GM18498 (cell line): ENCODE data around the gene LRP2.
A peak's percentile ranks its signal among the peaks of the same experiment; 100 is the strongest.

Experiments used
- ATAC-seq: cut with Tn5 transposase; IDR thresholded peaks from one replicate; pipeline ENCODE4 v1.9.1; 2021; ENCODE audit warnings: mild to moderate bottlenecking, moderate library complexity; ENCODE audit not compliant: unreplicated experiment

The LRP2 gene

GRCh38 chr2:169247211-169247610 is 115.1 kb downstream of the LRP2 start:
- no peak for ATAC-seq

GRCh38 chr2:169240405-169240804 is 121.9 kb downstream of the LRP2 start:
- ATAC-seq = no peak

- ATAC-seq = no peak
These were observed 124.4 kb downstream of the LRP2 start for GRCh38 chr2:169237939-169238338.

GRCh38 chr2:169237286-169237685 is 125.0 kb downstream of the LRP2 start:
- ATAC-seq = no peak

GRCh38 chr2:169232551-169233154 is 129.7 kb downstream of the LRP2 start:
- no peak for ATAC-seq

GRCh38 chr2:169230204-169230603 is 132.1 kb downstream of the LRP2 start:
- ATAC-seq = no peak

- no peak for ATAC-seq
These were observed 132.7 kb downstream of the LRP2 start for GRCh38 chr2:169229590-169229989.

- no peak for ATAC-seq
These were observed 136.4 kb downstream of the LRP2 start for GRCh38 chr2:169225906-169226305.

- ATAC-seq = no peak
These were observed 137.0 kb downstream of the LRP2 start for GRCh38 chr2:169225233-169225750.

- peak; percentile 67 for ATAC-seq
These were observed 139.7 kb downstream of the LRP2 start for GRCh38 chr2:169222665-169223064.

- ATAC-seq = no peak
These were observed 140.5 kb downstream of the LRP2 start for GRCh38 chr2:169221745-169222369.

GRCh38 chr2:169210917-169211316 is 151.4 kb downstream of the LRP2 start:
- ATAC-seq = no peak

GRCh38 chr2:169208026-169208425 is 154.3 kb downstream of the LRP2 start:
- no peak for ATAC-seq

- no peak for ATAC-seq
These were observed 157.2 kb downstream of the LRP2 start for GRCh38 chr2:169205176-169205575.

- no peak for ATAC-seq
These were observed 158.4 kb downstream of the LRP2 start for GRCh38 chr2:169203952-169204351.

GRCh38 chr2:169200756-169201155 is 161.6 kb downstream of the LRP2 start:
- ATAC-seq = no peak

GRCh38 chr2:169193618-169194017 is 168.7 kb downstream of the LRP2 start:
- no peak for ATAC-seq

- ATAC-seq = no peak
These were observed 172.0 kb downstream of the LRP2 start for GRCh38 chr2:169190197-169190775.

GRCh38 chr2:169189132-169189531 is 173.2 kb downstream of the LRP2 start:
- no peak for ATAC-seq

- no peak for ATAC-seq
These were observed 176.6 kb downstream of the LRP2 start for GRCh38 chr2:169185711-169186110.

GRCh38 chr2:169184074-169184473 is 178.3 kb downstream of the LRP2 start:
- no peak for ATAC-seq

GRCh38 chr2:169182573-169182972 is 179.8 kb downstream of the LRP2 start:
- no peak for ATAC-seq
